NB4 (cell line): Measurements from ENCODE around the gene NDUFA7.

Source experiments
- CTCF ChIP-seq: IDR thresholded peaks from one replicate; pipeline ENCODE4 v1.5.1; 2012; ENCODE audit warnings: low read depth, low read length
- MAX ChIP-seq: IDR thresholded peaks from 2 replicates; pipeline ENCODE4 v1.6.1; 2011; ENCODE audit warnings: low read depth, low read length
- MYC ChIP-seq: IDR thresholded peaks from 2 replicates; pipeline ENCODE4 v1.6.1; 2011; ENCODE audit warnings: low read depth, low read length
- POLR2A ChIP-seq: IDR thresholded peaks from 2 replicates; pipeline ENCODE4 v1.6.1; 2011; ENCODE audit warnings: mild to moderate bottlenecking; ENCODE audit not compliant: insufficient read length; ENCODE audit errors: extremely low read depth

GRCh38 chr19:8342316-8342683, 21.1 kb upstream of the NDUFA7 start:
- TF ChIP-seq MAX (no peak), CTCF (no peak), POLR2A (no peak), MYC (no peak)
